ENCODE measurements around the gene RAB29. TPM values are rescaled to one million over a fixed set of nuclear protein-coding genes. Genes with fewer than 3 reads are reported as not detected.

The RAB29 gene
- total RNA-seq, 2 donors from 2014 or later, result 109 to 217 TPM

DNA sequence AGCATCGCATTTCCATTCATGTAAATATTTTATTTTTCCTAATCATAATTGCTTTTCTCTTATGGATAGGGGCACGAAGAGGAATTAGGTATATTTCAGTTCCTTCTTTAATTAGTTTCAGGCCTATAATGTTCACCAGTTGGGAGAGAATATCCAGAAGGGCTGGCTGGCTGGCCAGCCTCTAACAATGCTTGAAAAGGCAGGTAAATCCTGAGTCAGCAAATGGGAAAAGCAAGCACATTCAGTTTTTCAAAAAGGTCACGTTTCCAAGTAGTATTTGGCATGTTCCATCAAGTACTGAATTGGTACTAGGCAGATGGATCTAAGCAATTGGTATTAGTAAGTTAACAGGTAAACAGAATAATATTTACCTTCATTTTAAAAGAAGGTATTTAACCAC, 8.0 kb downstream of the RAB29 start:
- no peak for ATAC-seq
- Mint-ChIP-seq H3K36me3 (peaks cover 32% of the 10 kb centered on the region), H3K4me1 (ENCODE audit: low read depth in 2 of 2) (peaks cover 55 to 63% of the 10 kb centered on the region in 2 donors), H3K9me3 (no peaks in the 10 kb centered on the region), H3K4me3 (no peak overlapping the region), H3K27me3 (no peaks in the 10 kb centered on the region), H3K27ac (peak overlapping the region; percentile 97)
- DNase-seq (ENCODE audit: low spot score), result no peak

GRCh38 chr1:205766570-205766969, 8.7 kb downstream of the RAB29 start:
- ATAC-seq (no peak), DNase-seq (ENCODE audit: low spot score) (no peak)
- no peaks in the 10 kb centered on the region for H3K9me3 Mint-ChIP-seq
- no peaks in the 10 kb centered on the region for H3K27me3 Mint-ChIP-seq
- peaks cover 51 to 57% of the 10 kb centered on the region in 2 donors for H3K4me1 Mint-ChIP-seq (ENCODE audit: low read depth in 2 of 2)
- H3K36me3 Mint-ChIP-seq, result peaks cover 28% of the 10 kb centered on the region
- peak overlapping the region; percentile 97 for H3K27ac Mint-ChIP-seq
- peak overlapping the region; percentile 80 for H3K4me3 Mint-ChIP-seq

- peaks cover 28% of the 10 kb centered on the region for H3K36me3 Mint-ChIP-seq
- peaks cover 45 to 52% of the 10 kb centered on the region in 2 donors for H3K4me1 Mint-ChIP-seq (ENCODE audit: low read depth in 2 of 2)
- no peaks in the 10 kb centered on the region for H3K9me3 Mint-ChIP-seq
- H3K4me3 Mint-ChIP-seq, result peak overlapping the region; percentile 80
- ATAC-seq, result peak; percentile 75 to 77
- H3K27me3 Mint-ChIP-seq, result no peaks in the 10 kb centered on the region
- H3K27ac Mint-ChIP-seq, result peak overlapping the region; percentile 97
- no peak for DNase-seq (ENCODE audit: low spot score)
Measured at GRCh38 chr1:205766038-205766437, 9.2 kb downstream of the RAB29 start.

DNA sequence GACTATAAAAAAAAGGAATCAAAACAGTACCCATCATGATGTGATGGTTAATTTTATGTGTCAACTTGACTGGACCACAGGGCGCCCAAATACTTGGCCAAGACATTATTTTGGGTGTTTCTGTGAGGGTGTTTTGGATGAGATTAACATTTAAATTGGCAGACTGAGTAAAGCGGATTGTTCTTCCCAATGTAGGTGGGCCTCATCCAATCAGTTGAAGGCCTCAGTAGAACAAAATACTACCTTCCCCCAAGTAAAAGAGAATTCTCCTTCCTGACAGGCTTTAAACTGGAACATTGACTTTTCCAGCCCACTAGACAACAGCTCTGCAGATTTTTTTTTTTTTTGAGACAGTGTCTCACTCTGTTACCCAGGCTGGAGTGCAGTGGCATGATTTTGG, 10.7 kb downstream of the RAB29 start:
- Mint-ChIP-seq H3K27ac (peak overlapping the region; percentile 69 to 97), H3K4me1 (ENCODE audit: low read depth in 2 of 2) (peaks cover 33 to 39% of the 10 kb centered on the region in 2 donors), H3K27me3 (no peaks in the 10 kb centered on the region), H3K4me3 (no peak overlapping the region), H3K36me3 (peaks cover 17% of the 10 kb centered on the region), H3K9me3 (no peaks in the 10 kb centered on the region)
- ATAC-seq (no peak), DNase-seq (ENCODE audit: low spot score) (no peak)

- Mint-ChIP-seq H3K36me3 (peaks cover 14% of the 10 kb centered on the region), H3K9me3 (no peaks in the 10 kb centered on the region), H3K4me3 (no peak overlapping the region), H3K4me1 (ENCODE audit: low read depth in 2 of 2) (peaks cover 27 to 33% of the 10 kb centered on the region in 2 donors), H3K27ac (peak overlapping the region; percentile 69 to 97), H3K27me3 (no peaks in the 10 kb centered on the region)
- ATAC-seq (no peak), DNase-seq (ENCODE audit: low spot score) (no peak)
Measured at GRCh38 chr1:205763980-205764379, 11.3 kb downstream of the RAB29 start.

- ATAC-seq (no peak), DNase-seq (ENCODE audit: low spot score) (no peak)
- Mint-ChIP-seq H3K4me1 (ENCODE audit: low read depth in 2 of 2) (peaks cover 10 to 14% of the 10 kb centered on the region in 2 donors), H3K27me3 (no peaks in the 10 kb centered on the region), H3K4me3 (no peak overlapping the region), H3K9me3 (no peaks in the 10 kb centered on the region), H3K27ac (peak overlapping the region; percentile 1 to 6), H3K36me3 (peaks cover 6% of the 10 kb centered on the region)
Measured at GRCh38 chr1:205760606-205761005, 14.7 kb downstream of the RAB29 start.

DNA sequence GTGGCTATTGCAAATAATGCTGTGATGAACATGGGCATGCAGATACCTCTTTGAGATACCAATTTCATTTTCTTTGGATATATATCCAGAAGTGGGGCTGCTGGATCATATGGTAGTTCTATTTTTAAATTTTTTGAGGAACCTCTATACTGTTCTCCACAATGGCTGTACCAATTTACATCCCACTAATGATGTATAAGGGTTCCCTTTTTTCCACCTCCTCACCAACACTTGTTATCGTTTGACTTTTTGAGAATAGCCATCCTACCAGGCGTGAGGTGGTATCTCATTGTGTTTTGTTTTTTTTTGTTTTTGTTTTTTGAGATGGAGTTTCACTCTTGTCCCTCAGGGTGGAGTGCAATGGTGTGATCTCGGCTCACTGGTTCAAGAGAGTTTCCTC, 18.7 kb downstream of the RAB29 start:
- H3K4me1 Mint-ChIP-seq (ENCODE audit: low read depth in 2 of 2), result peaks cover 10 to 14% of the 10 kb centered on the region in 2 donors
- no peaks in the 10 kb centered on the region for H3K9me3 Mint-ChIP-seq
- ATAC-seq, result no peak
- peaks cover 6% of the 10 kb centered on the region for H3K36me3 Mint-ChIP-seq
- H3K4me3 Mint-ChIP-seq, result no peak overlapping the region
- no peak overlapping the region for H3K27ac Mint-ChIP-seq
- no peak for DNase-seq (ENCODE audit: low spot score)
- H3K27me3 Mint-ChIP-seq, result no peaks in the 10 kb centered on the region

DNA sequence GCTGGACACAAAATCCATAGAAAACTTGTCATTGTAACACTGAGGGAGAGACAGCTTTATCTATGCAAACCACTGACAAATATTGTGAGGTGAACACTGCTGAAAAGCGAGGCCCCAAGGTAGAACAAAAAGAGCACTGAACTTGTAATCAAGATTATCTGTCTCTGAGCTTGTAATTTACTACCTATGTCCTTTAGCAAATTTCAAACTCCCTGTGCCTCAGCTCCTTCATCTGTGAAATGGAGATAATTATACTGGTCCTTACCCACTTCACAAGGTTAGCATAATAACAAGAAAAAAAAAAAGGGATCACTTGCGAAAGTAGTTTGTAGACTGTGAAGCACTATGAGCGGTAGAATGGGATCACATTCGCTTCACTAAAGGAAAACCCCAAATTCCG, 20.4 kb downstream of the RAB29 start:
- ATAC-seq, result no peak

GRCh38 chr1:205751036-205751651, 24.1 kb downstream of the RAB29 start:
- DNase-seq (ENCODE audit: low spot score) (no peak), ATAC-seq (no peak)
- peak overlapping the region; percentile 94 to 96 for H3K27ac Mint-ChIP-seq
- H3K27me3 Mint-ChIP-seq, result no peaks in the 10 kb centered on the region
- H3K9me3 Mint-ChIP-seq, result no peaks in the 10 kb centered on the region
- peaks cover 40 to 43% of the 10 kb centered on the region in 2 donors for H3K4me1 Mint-ChIP-seq (ENCODE audit: low read depth in 2 of 2)
- peaks cover 18% of the 10 kb centered on the region for H3K36me3 Mint-ChIP-seq
- peak overlapping the region; percentile 89 for H3K4me3 Mint-ChIP-seq

More for the DNA sequence above, 20.4 kb downstream of the RAB29 start:
- peaks cover 11% of the 10 kb centered on the region for H3K36me3 Mint-ChIP-seq
- no peak overlapping the region for H3K4me3 Mint-ChIP-seq
- no peak for DNase-seq (ENCODE audit: low spot score)
- H3K9me3 Mint-ChIP-seq, result no peaks in the 10 kb centered on the region
- H3K27ac Mint-ChIP-seq, result peak overlapping the region in 1 of 2 donors; percentile 69
- no peaks in the 10 kb centered on the region for H3K27me3 Mint-ChIP-seq
- H3K4me1 Mint-ChIP-seq (ENCODE audit: low read depth in 2 of 2), result peaks cover 18 to 29% of the 10 kb centered on the region in 2 donors

GRCh38 chr1:205750138-205751035, 24.9 kb downstream of the RAB29 start, which contains the start of gene NUCKS1:
TSS of gene NUCKS1 (minus strand) at chr1:205750182. CDS start at chr1:205749973, 209 bp downstream.
- Mint-ChIP-seq H3K9me3 (no peaks in the 10 kb centered on the region), H3K27ac (peak within 1 kb of the TSS; percentile 94 to 97), H3K4me3 (peak within 1 kb of the TSS; percentile 89), H3K27me3 (no peaks in the 10 kb centered on the region), H3K36me3 (peaks cover 18% of the 10 kb centered on the region), H3K4me1 (ENCODE audit: low read depth in 2 of 2) (peaks cover 41 to 43% of the 10 kb centered on the region in 2 donors)
- ATAC-seq (peak; percentile 86 to 89), DNase-seq (ENCODE audit: low spot score) (peak; percentile 99)

GRCh38 chr1:205749234-205750137, 25.8 kb downstream of the RAB29 start:
- Mint-ChIP-seq H3K4me1 (ENCODE audit: low read depth in 2 of 2) (peaks cover 41% of the 10 kb centered on the region in 2 donors), H3K27me3 (no peaks in the 10 kb centered on the region), H3K4me3 (peak overlapping the region; percentile 89), H3K27ac (peak overlapping the region; percentile 94 to 97), H3K9me3 (no peaks in the 10 kb centered on the region), H3K36me3 (peaks cover 18% of the 10 kb centered on the region)
- DNase-seq (ENCODE audit: low spot score), result peak; percentile 99
- peak; percentile 92 to 93 for ATAC-seq

- DNase-seq (ENCODE audit: low spot score) (no peak), ATAC-seq (peak; percentile 1 to 21)
- Mint-ChIP-seq H3K36me3 (peaks cover 18% of the 10 kb centered on the region), H3K27ac (peak overlapping the region; percentile 92 to 97), H3K4me3 (peak overlapping the region; percentile 89), H3K4me1 (ENCODE audit: low read depth in 2 of 2) (peaks cover 42 to 47% of the 10 kb centered on the region in 2 donors), H3K27me3 (no peaks in the 10 kb centered on the region), H3K9me3 (no peaks in the 10 kb centered on the region)
Measured at GRCh38 chr1:205748403-205749233, 26.7 kb downstream of the RAB29 start.

Measured in natural killer cell treated with Interleukin-12 subunit alpha and Interleukin-12 subunit beta and Interleukin-15 and Interleukin-18, amount 100 ng/mL, for 72 hours (primary cell).